HG02798 (cell line): Measurements from ENCODE around the gene GRM2.

Experiments used
- ATAC-seq: cut with Tn5 transposase; IDR thresholded peaks from one replicate; pipeline ENCODE4 v1.9.1; 2021; ENCODE audit warnings: mild to moderate bottlenecking; ENCODE audit not compliant: unreplicated experiment, poor library complexity

GRM2 gene

DNA sequence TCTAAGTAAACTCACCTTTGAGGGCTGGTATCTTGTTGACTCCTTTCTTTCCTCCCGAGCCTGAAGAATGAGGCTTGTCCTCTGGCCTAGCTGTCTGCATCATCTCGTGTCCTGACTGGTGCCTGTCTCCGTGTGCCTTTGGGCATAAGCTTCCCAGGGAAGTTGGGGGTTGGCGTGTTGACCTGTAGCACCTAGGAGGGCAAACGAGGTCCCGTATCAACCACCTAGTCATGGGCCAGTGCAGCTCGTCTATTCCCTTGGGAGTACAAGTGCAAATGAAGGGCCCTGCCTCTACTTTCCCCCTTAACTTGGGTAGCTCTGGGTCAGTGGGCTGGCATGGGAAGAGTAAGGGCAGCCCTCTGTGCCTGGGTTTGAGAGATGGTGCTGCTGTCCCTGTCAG is 27.1 kb upstream of the GRM2 start:
- no peak for ATAC-seq

DNA sequence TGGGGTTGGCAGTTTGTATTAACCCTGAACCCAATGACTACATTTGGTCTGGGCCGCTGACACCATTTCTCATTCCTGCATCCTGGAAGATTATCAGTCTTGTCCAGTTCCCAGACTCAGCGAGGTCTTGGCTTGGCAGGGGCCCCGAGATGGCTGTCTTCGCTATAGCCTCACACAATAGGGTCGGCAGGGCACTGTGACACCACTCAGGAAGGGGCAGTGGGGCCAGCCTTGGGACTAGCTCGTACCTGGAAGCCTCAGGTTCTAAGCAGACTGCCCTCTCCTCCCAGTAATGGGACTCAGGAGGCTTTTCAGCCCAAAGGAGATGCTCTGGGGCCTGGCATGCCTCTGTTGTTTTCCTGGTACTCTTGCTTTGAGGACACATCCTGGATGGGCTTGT is 26.7 kb upstream of the GRM2 start:
- ATAC-seq: no peak

DNA sequence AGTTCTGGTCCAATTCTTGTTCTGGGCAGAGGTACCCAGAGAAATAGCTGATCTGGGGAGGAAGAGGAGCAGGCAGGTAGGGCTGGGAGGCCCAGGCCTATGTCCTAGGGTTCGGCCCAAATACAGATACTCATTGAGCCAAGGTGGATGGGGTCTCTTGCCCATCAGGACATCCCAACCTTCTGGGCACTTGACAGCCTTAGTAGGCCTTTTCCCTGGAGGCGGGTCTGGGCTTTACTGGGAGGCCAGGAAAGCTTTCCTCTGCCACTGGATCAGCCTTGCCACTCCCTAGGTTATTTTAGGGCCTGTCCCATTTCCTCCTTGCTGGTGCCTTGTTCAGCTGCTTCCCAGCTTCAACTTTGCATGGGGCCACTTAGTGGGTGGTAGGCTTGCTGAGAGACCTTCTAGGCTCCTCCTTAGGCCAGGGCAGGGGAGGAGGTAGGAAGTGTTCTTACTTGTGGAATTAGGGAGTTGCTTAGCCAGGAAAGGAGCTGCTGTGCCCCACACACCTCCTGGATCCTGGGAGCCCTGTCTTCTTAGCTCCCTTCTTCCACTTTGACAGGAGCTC is 26.1 kb upstream of the GRM2 start:
- no peak for ATAC-seq

- no peak for ATAC-seq
Measured at GRCh38 chr3:51681453-51681852, 25.4 kb upstream of the GRM2 start.

DNA sequence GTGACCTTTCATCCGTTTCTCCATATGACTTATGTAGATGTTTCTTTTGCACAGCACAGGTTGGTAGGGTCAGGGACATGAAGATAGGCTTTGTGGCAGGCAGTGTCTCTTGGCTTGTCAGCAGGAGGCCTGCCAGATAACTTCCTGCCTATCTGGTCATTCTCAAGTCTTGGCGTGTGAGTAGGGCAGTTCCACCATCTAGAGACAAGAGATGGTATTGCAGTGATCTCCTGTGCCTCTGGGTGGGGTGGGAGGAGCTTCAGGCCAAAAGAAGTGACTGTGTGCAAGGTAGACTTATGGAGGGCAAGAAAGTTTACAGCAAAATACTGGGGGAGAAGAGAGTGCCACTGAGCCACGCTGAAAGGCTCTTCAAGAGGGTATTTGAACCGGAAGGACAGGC is 24.8 kb upstream of the GRM2 start:
- ATAC-seq: peak; percentile 84

DNA sequence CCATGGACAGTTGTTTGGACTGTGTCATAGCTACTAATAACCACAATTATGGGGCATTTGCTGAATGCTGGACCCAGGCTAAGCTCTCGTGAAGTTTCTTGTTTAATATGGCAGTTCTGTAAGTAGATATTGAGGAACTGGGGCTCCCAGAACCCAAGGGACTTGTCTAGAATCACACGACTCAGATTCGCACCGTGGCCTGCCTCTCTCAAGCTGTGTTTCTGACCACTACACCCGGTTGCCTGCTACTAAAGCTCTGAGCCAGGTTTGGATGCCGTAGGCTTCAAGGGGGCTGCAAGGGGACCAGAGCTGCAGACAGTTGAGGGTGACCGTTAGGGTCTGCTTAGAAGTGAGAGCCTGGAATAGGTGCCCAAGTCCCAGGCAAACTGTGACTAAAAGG is 24.3 kb upstream of the GRM2 start:
- no peak for ATAC-seq

DNA sequence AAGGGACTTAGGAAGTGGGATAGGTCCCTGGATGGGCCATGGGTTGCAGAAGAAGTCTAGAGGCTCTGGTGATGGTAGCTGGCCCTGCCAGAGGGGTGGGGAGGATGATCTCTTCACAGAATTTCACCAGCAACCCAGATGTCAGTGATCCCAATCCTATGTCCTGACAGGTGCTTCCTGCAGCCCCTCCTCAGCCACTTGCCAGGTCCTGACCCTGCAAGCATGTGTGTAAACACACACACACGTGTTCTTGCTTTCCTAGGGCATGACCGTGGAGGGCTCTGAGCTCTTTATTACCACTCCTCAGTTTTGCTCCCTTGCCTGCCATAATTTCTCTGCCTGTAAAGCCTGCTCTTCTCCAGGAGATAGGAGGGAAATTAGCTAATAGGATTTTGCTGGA is 23.3 kb upstream of the GRM2 start:
- ATAC-seq: no peak

DNA sequence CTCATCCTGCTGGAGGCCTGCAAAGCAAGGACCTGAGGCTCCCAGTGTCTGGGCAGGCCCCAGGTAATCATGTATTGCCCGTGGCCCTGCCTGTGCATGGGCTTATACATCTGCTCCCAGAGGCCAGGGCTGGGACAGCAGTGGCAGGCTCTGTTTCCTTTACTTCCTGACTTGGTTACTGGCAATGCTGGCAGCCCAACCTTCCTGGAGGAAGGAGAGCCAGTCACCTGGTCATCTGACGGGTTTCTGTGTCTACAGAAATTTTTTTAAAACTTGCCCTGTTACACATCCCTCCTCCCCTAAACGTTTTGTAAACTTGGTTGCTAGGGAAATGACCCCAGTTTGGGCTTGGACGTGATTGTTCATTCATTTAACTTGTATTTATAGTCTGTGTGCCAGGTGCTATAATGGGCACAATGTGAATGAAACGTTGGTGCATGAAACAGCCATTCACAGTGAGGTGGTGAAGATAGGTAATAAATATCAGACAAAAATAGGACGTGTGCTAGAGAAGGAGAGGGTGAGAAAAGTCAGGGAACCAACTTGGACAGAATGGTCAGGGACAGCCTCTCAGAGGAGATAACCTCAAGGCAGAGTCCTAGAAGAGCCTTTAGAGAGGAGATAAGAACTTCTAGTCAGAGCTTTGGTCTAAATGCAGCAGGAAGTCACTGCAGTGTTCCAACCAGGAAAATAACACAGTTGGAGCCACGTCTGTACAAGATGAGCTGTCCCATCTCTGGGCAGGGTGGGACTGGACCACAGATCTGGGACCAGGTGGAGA is 21.7 kb upstream of the GRM2 start:
- ATAC-seq: no peak

GRCh38 chr3:51686056-51686455 is 20.8 kb upstream of the GRM2 start:
- no peak for ATAC-seq

DNA sequence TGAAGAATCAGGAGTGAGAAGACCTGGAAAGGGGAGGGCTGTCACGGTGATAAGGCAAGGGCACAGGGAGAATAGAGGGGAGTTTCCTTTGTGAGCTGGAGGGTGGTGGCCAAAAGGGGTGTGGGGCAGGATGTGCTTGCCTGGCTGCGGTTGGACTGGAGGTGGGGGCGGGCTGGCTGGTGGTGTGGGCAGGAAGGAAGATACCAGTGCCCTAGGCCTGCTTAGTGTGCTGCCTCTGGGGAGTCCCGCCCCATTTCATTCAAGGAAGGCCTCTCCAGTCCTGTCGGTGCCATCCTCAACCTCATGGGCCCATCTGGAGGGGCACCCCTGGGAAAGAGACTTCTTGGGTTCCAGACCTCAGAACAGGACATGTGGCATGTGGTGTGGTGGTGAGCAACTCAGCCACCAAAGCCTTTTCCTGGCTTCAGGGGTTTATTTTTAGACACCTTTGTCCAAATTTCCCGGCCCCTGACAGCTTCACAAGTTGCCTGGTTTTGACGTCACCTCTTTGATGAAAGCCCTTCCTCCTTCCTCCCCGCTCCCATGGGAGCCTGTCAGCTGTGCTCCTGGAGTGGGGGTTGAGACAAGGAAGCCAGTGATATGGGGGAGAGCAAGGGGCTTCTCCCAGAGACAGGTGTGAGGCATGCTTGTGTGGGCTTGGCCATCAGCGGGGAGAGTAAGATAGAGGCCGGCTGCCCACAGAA is 20.2 kb upstream of the GRM2 start:
- ATAC-seq: peak; percentile 58

- no peak for ATAC-seq
Measured at GRCh38 chr3:51687431-51688205, 19.2 kb upstream of the GRM2 start.

DNA sequence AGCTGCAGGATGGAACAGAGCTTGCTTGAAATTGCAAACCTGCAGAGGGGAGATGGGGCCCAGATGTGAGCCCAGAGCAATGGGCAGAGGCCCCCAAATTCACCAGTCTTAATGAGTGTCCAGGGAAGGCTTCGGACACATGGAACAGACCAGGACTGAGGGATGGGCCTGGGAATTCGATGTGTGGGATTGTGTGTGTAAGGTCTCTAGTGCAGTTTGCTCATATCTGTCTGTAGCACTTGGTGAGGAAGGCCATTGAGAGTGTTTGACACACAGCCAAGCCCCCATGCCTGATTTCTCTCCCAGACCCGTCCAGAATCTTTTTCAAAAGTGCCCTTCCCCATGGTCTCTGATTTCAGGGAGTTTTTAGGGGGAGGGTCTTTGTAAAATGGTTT is 18.7 kb upstream of the GRM2 start:
- ATAC-seq: no peak

DNA sequence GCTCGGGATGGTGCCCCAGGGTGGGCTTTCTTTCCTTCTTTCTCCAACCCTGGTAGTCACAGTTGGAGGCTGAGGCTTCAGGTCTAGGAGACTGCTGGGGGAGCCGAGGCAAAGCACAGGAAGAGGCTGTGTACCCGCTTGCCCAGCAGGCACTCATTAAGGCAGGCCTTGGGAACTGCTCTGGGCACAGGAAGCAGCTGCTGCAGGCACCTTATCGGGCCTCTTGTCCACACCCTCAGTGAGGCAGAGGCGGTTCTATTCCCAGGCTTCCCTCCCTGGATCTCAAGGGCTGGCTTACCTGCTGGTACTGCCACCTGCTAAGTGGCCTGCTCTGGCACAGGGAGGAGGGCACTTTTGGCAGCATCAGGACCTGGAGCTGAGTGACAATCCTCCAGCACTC is 15.8 kb upstream of the GRM2 start:
- ATAC-seq: no peak

- ATAC-seq: no peak
Measured at GRCh38 chr3:51691949-51692348, 14.9 kb upstream of the GRM2 start.

DNA sequence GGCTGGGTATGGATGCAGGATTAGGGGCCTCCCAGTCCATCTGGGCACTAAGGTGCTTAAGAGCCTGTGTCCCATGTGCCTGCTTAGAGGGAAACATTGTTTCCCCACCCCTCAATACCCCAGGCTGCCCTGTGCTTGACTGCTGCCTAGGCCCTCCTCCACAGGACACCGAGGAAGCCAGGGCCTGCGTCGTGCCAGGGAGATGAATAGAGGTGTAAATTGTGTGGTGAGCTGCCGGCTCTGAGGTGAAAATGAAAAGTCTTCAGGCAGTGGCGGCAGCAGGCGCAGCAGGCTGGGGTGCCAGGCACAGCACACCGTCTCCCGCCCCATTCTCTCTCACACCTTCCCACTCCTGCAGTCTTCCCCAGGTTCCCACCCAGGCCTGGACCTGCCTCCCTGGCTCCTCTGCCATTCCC is 13.9 kb upstream of the GRM2 start:
- no peak for ATAC-seq

GRCh38 chr3:51696954-51697353 is 9.9 kb upstream of the GRM2 start:
- no peak for ATAC-seq

GRCh38 chr3:51698209-51698608 is 8.7 kb upstream of the GRM2 start:
- no peak for ATAC-seq

DNA sequence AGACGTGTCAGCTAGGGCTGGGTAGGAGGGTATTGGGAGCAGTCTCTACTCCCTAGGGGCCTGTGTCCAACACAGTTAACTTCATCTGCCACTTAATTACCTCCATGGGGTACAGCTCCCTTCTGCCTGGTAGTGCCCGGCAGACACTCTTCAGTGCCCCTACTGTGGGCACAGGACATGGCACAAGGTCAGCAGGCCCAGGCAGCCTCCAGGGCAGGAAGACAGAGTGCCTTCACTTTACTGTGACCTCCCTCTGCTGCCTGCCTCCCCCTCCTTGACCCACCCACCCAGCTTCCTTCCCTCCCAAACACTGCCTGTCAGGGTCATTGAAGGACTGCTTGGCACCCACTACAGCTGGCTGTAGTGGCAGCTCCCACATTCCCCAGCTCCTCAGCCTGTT is 6.5 kb upstream of the GRM2 start:
- no peak for ATAC-seq

DNA sequence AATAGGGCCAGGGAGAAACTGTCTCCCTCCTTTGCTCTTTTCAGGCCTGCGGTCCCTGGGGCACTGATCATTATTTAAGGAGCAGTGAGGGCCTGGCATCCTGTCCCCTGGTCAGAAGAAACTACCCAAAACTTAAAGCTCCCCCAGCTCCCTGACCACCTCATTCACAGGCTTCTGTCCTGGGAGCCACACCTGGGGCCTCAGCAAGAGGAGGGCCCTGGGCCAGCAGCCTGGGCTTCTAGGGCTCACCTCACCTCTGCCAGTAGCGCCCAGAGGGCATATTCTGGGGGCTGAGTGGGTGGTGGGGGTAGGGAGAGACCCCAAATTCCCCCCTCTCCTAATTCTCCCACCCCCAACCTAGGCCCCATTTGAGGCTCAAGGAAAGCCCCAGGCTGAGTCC is 4.7 kb upstream of the GRM2 start:
- ATAC-seq: no peak

DNA sequence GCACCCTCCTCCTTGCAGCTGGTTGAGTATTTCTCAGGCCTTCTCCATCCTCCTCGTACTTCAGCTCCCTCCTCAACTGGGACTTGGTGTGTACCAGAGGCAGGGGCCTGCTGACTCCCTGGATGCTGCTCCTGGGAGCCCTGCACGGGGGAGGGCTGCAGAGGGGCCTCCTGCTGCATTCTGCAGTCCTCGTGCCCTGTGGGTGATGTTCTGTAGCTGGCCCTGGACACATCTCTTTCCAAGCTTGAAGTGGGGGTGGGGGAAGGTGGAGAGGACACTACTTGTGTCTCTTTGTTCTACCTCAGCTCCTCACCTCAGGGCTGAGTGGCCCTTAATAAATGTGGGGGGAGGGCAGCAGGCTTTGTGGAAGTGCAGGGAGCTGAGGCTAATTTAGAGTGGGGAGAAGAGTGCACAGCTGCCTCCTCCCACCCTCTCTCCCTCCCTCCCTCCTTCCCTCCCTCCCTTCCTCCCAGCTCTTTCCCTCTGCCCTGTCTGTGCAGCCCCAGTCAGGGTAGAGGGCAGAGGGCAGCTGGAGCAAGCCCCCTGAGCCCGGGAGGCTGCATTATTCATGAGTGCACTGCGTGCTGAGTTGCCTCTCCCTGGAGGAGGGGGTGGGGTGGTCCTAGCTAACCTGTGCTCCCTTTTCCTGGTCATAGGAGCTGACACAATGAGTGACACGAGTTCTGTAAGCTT is 3.7 kb upstream of the GRM2 start:
- ATAC-seq: no peak
